Neural cell (in vitro differentiated cells): ENCODE measurements around the gene CCDC158.

Source experiments
- RAD21 ChIP-seq: fragments of 450-650 bp; conservative IDR thresholded peaks from 2 replicates; pipeline ENCODE4 v1.6.1; 2014; ENCODE audit warnings: antibody characterized with exemption, mild to moderate bottlenecking, moderate library complexity
- TF ChIP-seq, protein P1 (sequence below): fragments of 450-650 bp; IDR thresholded peaks from 2 replicates; pipeline ENCODE4 v1.5.1; 2014; ENCODE audit warnings: antibody characterized with exemption, mild to moderate bottlenecking, moderate library complexity; ENCODE audit not compliant: poor library complexity, severe bottlenecking

DNA sequence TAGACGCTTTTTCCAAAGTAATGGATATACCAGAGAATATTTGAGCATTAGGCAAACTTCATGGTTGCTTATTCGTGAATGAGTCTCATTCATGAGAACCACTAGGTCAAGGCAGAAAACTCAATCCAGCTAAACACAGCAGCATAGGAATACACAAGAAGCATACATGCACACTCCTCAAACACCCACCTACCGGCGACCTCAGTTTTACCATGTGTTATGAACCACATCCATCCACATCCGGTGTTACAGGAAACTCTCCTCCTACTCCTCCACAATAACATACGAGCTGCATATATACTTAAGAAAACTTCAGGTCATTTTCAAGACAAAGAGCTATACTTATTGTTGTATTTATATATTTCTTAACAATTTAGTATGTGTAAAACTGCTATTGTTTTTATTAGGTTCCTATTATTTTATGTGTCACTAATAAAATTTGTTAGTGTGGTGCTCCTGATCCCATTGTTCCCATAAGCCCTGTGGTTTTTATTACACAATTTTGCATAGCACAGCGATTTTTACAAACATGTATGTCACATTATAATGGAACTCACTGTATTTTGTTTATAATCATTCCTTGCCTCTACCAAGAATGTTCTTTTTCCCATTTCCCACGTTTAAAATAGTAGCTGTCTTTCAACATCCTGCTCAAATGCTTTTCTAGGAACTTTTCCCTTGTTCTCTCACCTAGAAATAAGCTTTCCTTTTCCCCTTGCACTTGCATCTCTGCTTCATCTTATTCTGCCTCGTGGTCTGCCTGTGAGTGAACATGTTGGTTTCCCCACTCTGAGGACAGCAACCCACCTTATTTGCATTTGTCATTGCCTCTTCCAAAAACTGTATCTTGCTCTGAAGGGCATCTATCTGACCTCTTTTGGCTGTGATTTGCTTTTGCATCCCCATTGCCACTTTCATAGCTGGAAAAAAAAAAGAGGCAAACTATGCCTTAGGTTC is 66.1 kb downstream of the CCDC158 start:
- TF ChIP-seq, protein P1, sequence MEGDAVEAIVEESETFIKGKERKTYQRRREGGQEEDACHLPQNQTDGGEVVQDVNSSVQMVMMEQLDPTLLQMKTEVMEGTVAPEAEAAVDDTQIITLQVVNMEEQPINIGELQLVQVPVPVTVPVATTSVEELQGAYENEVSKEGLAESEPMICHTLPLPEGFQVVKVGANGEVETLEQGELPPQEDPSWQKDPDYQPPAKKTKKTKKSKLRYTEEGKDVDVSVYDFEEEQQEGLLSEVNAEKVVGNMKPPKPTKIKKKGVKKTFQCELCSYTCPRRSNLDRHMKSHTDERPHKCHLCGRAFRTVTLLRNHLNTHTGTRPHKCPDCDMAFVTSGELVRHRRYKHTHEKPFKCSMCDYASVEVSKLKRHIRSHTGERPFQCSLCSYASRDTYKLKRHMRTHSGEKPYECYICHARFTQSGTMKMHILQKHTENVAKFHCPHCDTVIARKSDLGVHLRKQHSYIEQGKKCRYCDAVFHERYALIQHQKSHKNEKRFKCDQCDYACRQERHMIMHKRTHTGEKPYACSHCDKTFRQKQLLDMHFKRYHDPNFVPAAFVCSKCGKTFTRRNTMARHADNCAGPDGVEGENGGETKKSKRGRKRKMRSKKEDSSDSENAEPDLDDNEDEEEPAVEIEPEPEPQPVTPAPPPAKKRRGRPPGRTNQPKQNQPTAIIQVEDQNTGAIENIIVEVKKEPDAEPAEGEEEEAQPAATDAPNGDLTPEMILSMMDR: no peak
- TF ChIP-seq RAD21: no peak
